T-cell (primary cell): ENCODE data around the gene KLHL26. TPM values are rescaled to one million over a fixed set of nuclear protein-coding genes. Genes with fewer than 3 reads are reported as not detected.

Source experiments
- ATAC-seq, 4 experiments: fragments of 200-7000 bp in 3 of 4; fragments of 150-1000 bp in 1 of 4; cut with Tn5 transposase; replicated peaks in 1 of 4; 1 replicate in 3 of 4; 2 replicates in 1 of 4; pipeline ENCODE4 v1.10.0; 2021; ENCODE audit warnings: moderate library complexity in 3 of 4, mild to moderate bottlenecking in 2 of 4, moderate number of reproducible peaks in 1 of 4
- CTCF ChIA-PET, 2 donors: fragments of 300-600 bp; sonication (Branson Sonifier 250); formaldehyde crosslinking; loops; one replicate each; lab custom pipeline; 2022; ENCODE audit warnings: antibody characterized with exemption in 2 of 2; lab: Charles Lee
- POLR2A ChIA-PET, 2 donors: fragments of 300-600 bp; sonication (Branson Sonifier 250); formaldehyde crosslinking; loops; one replicate each; lab custom pipeline; 2022; ENCODE audit warnings: antibody characterized with exemption in 2 of 2; lab: Charles Lee
- DNase-seq, 35 experiments: peaks; one replicate each; pipeline versions ENCODE4 v3.0.0 to v3.0.0-alpha.2; 2013 to 2023
- H3K27ac ChIP-seq: one replicate; pipeline ENCODE4 v1.5.1; 2013; ENCODE audit warnings: low read length
- H3K27me3 ChIP-seq, 2 experiments: replicated peaks in 1 of 2; 1 replicate in 1 of 2; 2 replicates in 1 of 2; pipeline versions ENCODE4 v1.6.1 to v1.7.0; 2013; ENCODE audit warnings: low read length in 1 of 2, mixed read lengths in 1 of 2; ENCODE audit not compliant: control insufficient read depth in 2 of 2, insufficient read depth in 2 of 2; ENCODE audit errors: extremely low read depth in 1 of 2
- H3K36me3 ChIP-seq, 2 donors: 1 replicate in 1 of 2; 2 replicates in 1 of 2; pipeline versions ENCODE4 v1.6.1 to v1.7.0; 2013; ENCODE audit warnings: low read length in 1 of 2; ENCODE audit not compliant: control insufficient read depth in 2 of 2, insufficient read depth in 1 of 2; ENCODE audit errors: extremely low read depth in 1 of 2
- H3K4me1 ChIP-seq, 2 experiments: 1 replicate in 1 of 2; 2 replicates in 1 of 2; pipeline versions ENCODE4 v1.6.1 to v1.7.0; 2013; ENCODE audit warnings: low read length in 2 of 2, mixed read lengths in 1 of 2; ENCODE audit not compliant: insufficient read depth in 2 of 2, control insufficient read depth in 1 of 2; ENCODE audit errors: extremely low read depth in 1 of 2
- H3K4me3 ChIP-seq, 2 donors: 1 replicate in 1 of 2; 2 replicates in 1 of 2; pipeline versions ENCODE4 v1.5.1 to v1.7.0; 2013; ENCODE audit warnings: mild to moderate bottlenecking in 2 of 2, low read length in 1 of 2, moderate library complexity in 1 of 2; ENCODE audit not compliant: control insufficient read depth in 1 of 2; ENCODE audit errors: extremely low read depth in 1 of 2
- H3K9me3 ChIP-seq: 2 replicates; pipeline ENCODE4 v1.7.0; 2013
- H3K27ac Mint-ChIP-seq, 2 donors: one replicate each; pipeline ENCODE4 v1.8.0; 2020 to 2021; ENCODE audit warnings: mild to moderate bottlenecking in 2 of 2, mixed read lengths in 2 of 2
- H3K27me3 Mint-ChIP-seq, 2 donors: one replicate each; pipeline ENCODE4 v1.8.0; 2021 to 2022; ENCODE audit warnings: mixed read lengths in 2 of 2
- H3K36me3 Mint-ChIP-seq: one replicate; pipeline ENCODE4 v1.8.0; 2021; ENCODE audit warnings: mixed read lengths
- H3K4me1 Mint-ChIP-seq, 3 donors: one replicate each; pipeline ENCODE4 v1.8.0; 2020 to 2022; ENCODE audit warnings: mixed read lengths in 3 of 3, mild to moderate bottlenecking in 1 of 3
- H3K4me3 Mint-ChIP-seq, 3 donors: one replicate each; pipeline ENCODE4 v1.8.0; 2020 to 2022; ENCODE audit warnings: mild to moderate bottlenecking in 3 of 3, mixed read lengths in 3 of 3, moderate library complexity in 3 of 3
- H3K9me3 Mint-ChIP-seq, 3 donors: one replicate each; pipeline ENCODE4 v1.8.0; 2020 to 2022; ENCODE audit warnings: mixed read lengths in 3 of 3
- WGBS: methylation state at CpG from one replicate; pipeline ENCODE4 v1.1.5; 2013; ENCODE audit warnings: missing lambda C conversion rate; ENCODE audit not compliant: insufficient coverage; 5-methylcytosine and 5-hydroxymethylcytosine counted together
- total RNA-seq, 35 experiments: library from RNA in 6 of 35; stranded (reverse) in 6 of 35; fragments of 120-200 nt in 1 of 35; gene quantifications; one replicate each; pipeline versions ENCODE4 v1.2.1 to v1.2.4 and lab custom pipeline; 2013 to 2026

The KLHL26 gene
- total RNA-seq, 5 donors from 2014 or later (not counting 1 experiment from before 2014, with no cell fraction given) = 8.8 to 16.4 (median 14.1) TPM

GRCh38 chr19:18634612-18635297 lies 2.1 kb upstream of the KLHL26 start:
- ChIA-PET POLR2A (interaction anchor here in 1 of 2 donors (0.5 kb wide), 1 partner anchor 58 kb away, joined by 6 read pairs; no protein-coding TSS in a partner anchor), CTCF (no interaction called here)
- peak overlapping the region in 1 of 2 donors; percentile 30 for H3K27ac Mint-ChIP-seq
- H3K27me3 ChIP-seq = peaks cover 0 to 5% of the 10 kb centered on the region in 2 experiments
- no peaks in the 10 kb centered on the region for H3K36me3 ChIP-seq
- peaks cover under 1 to 1% of the 10 kb centered on the region in 2 donors for H3K27me3 Mint-ChIP-seq
- H3K4me1 Mint-ChIP-seq = peaks cover 31 to 38% (median 32%) of the 10 kb centered on the region in 3 donors
- WGBS = 48% methylated on average over 12 of the region's 12 CpGs
- ATAC-seq = no peak
- peak in 1 of 35 experiments; percentile 24 for DNase-seq
- H3K4me1 ChIP-seq = peaks cover 0 to 32% of the 10 kb centered on the region in 2 experiments
- H3K9me3 ChIP-seq = no peaks in the 10 kb centered on the region
- no peak overlapping the region for H3K27ac ChIP-seq
- peak overlapping the region in 1 of 3 donors; percentile 73 for H3K4me3 Mint-ChIP-seq
- H3K4me3 ChIP-seq = no peak overlapping the region
- no peaks in the 10 kb centered on the region for H3K9me3 Mint-ChIP-seq
- H3K36me3 Mint-ChIP-seq = no peaks in the 10 kb centered on the region

- Mint-ChIP-seq H3K4me1 (peaks cover 32 to 39% (median 33%) of the 10 kb centered on the region in 3 donors), H3K36me3 (no peaks in the 10 kb centered on the region), H3K27ac (peak overlapping the region; percentile 1 to 91), H3K27me3 (no peaks in the 10 kb centered on the region), H3K4me3 (peak overlapping the region; percentile 82 to 84 (median 84)), H3K9me3 (no peaks in the 10 kb centered on the region)
- Histone ChIP-seq H3K27me3 (peaks cover 0 to 5% of the 10 kb centered on the region in 2 experiments), H3K27ac (no peak overlapping the region), H3K36me3 (no peaks in the 10 kb centered on the region), H3K9me3 (no peaks in the 10 kb centered on the region), H3K4me3 (peak overlapping the region in 1 of 2 donors; percentile 63), H3K4me1 (peaks cover 0 to 32% of the 10 kb centered on the region in 2 experiments)
- DNase-seq (no peak), ATAC-seq (no peak)
- POLR2A ChIA-PET = interaction anchor here in 1 of 2 donors (0.5 kb wide), 1 partner anchor 49 kb away, joined by 5 read pairs; no protein-coding TSS in a partner anchor
- WGBS = 0% methylated on average over 4 of the region's 6 CpGs
- CTCF ChIA-PET = no interaction called here
These were observed 1.0 kb upstream of the KLHL26 start for GRCh38 chr19:18635831-18636182.

GRCh38 chr19:18636183-18636968 lies 452 bp upstream of the KLHL26 start:
- Mint-ChIP-seq H3K4me3 (peak overlapping the region; percentile 82 to 84 (median 84)), H3K9me3 (no peaks in the 10 kb centered on the region), H3K36me3 (no peaks in the 10 kb centered on the region), H3K27ac (peak overlapping the region; percentile 73 to 91), H3K4me1 (peaks cover 32 to 39% (median 33%) of the 10 kb centered on the region in 3 donors), H3K27me3 (no peaks in the 10 kb centered on the region)
- WGBS = under 1% methylated on average over 34 of the region's 44 CpGs
- H3K4me1 ChIP-seq = peaks cover 0 to 32% of the 10 kb centered on the region in 2 experiments
- H3K9me3 ChIP-seq = no peaks in the 10 kb centered on the region
- ATAC-seq (peak; percentile 86 to 94 (median 92)), DNase-seq (peak; percentile 93 to 100 (median 97))
- no peaks in the 10 kb centered on the region for H3K36me3 ChIP-seq
- peak overlapping the region in 1 of 2 donors; percentile 63 for H3K4me3 ChIP-seq
- ChIA-PET POLR2A (no interaction called here), CTCF (no interaction called here)
- peaks cover 0 to 5% of the 10 kb centered on the region in 2 experiments for H3K27me3 ChIP-seq
- peak overlapping the region; percentile 67 for H3K27ac ChIP-seq

- H3K4me1 Mint-ChIP-seq = peaks cover 32 to 39% (median 33%) of the 10 kb centered on the region in 3 donors
- peak overlapping the region; percentile 74 to 90 for H3K4me3 ChIP-seq
- H3K27me3 Mint-ChIP-seq = no peaks in the 10 kb centered on the region
- POLR2A ChIA-PET = no interaction called here
- peaks cover 0 to 32% of the 10 kb centered on the region in 2 experiments for H3K4me1 ChIP-seq
- 94% methylated on average over 2 of the region's 3 CpGs for WGBS
- H3K4me3 Mint-ChIP-seq = peak overlapping the region; percentile 82 to 84 (median 84)
- peak overlapping the region; percentile 88 for H3K27ac ChIP-seq
- no peaks in the 10 kb centered on the region for H3K36me3 ChIP-seq
- H3K9me3 ChIP-seq = no peaks in the 10 kb centered on the region
- no peaks in the 10 kb centered on the region for H3K9me3 Mint-ChIP-seq
- DNase-seq = peak in 1 of 35 experiments; percentile 23
- CTCF ChIA-PET = no interaction called here
- H3K27ac Mint-ChIP-seq = peak overlapping the region; percentile 75 to 88
- no peak for ATAC-seq
- no peaks in the 10 kb centered on the region for H3K36me3 Mint-ChIP-seq
- H3K27me3 ChIP-seq = no peaks in the 10 kb centered on the region
These were observed 1.1 kb downstream of the KLHL26 start for GRCh38 chr19:18637673-18638630.

- CTCF ChIA-PET = no interaction called here
- no peaks in the 10 kb centered on the region for H3K27me3 ChIP-seq
- H3K4me3 ChIP-seq = no peak overlapping the region
- POLR2A ChIA-PET = no interaction called here
- H3K27ac ChIP-seq = no peak overlapping the region
- DNase-seq (no peak), ATAC-seq (no peak)
- H3K9me3 ChIP-seq = no peaks in the 10 kb centered on the region
- Mint-ChIP-seq H3K4me1 (peaks cover 35 to 44% (median 37%) of the 10 kb centered on the region in 3 donors), H3K36me3 (no peaks in the 10 kb centered on the region), H3K4me3 (no peak overlapping the region), H3K9me3 (no peaks in the 10 kb centered on the region), H3K27ac (no peak overlapping the region), H3K27me3 (no peaks in the 10 kb centered on the region)
- 95% methylated on average over 4 of the region's 8 CpGs for whole genome bisulfite sequencing
- no peaks in the 10 kb centered on the region for H3K36me3 ChIP-seq
- peaks cover 0 to 36% of the 10 kb centered on the region in 2 experiments for H3K4me1 ChIP-seq
These were observed 2.9 kb downstream of the KLHL26 start for GRCh38 chr19:18639706-18640243.
